Peyer's patch (tissue), 4 donors: ENCODE results near the gene EML3. TPM values are rescaled to one million over a fixed set of nuclear protein-coding genes. Genes with fewer than 3 reads are reported as not detected.

ENCODE experiments used
- DNase-seq, 3 donors: peaks; one replicate each; pipeline ENCODE4 v3.0.0-alpha.2; 2017 to 2019
- H3K27ac ChIP-seq, 4 donors: fragments of 200-600 bp; sonication (generic); one replicate each; pipeline ENCODE4 v1.5.1; 2016 to 2019
- H3K27me3 ChIP-seq, 2 donors: fragments of 200-600 bp; sonication (generic); one replicate each; pipeline ENCODE4 v1.5.1; 2019
- H3K36me3 ChIP-seq, 3 donors: fragments of 200-600 bp; sonication (generic); one replicate each; pipeline ENCODE4 v1.5.1; 2016 to 2019
- H3K4me1 ChIP-seq, 4 donors: fragments of 200-600 bp; sonication (generic); one replicate each; pipeline ENCODE4 v1.5.1; 2016 to 2019
- H3K4me3 ChIP-seq, 4 donors: fragments of 200-600 bp; sonication (generic); 1 replicate in 3 of 4; 2 replicates in 1 of 4; pipeline ENCODE4 v1.5.1; 2016 to 2019; ENCODE audit warnings: mild to moderate bottlenecking in 1 of 4
- H3K9me3 ChIP-seq, 4 donors: fragments of 200-600 bp; sonication (generic); one replicate each; pipeline ENCODE4 v1.5.1; 2016 to 2019; ENCODE audit warnings: mild to moderate bottlenecking in 1 of 4
- CTCF ChIP-seq, 6 experiments: fragments of 450-650 bp in 4 of 6; fragments of 200-600 bp in 2 of 6; sonication (generic) in 1 of 6; IDR thresholded peaks; one replicate each; pipeline ENCODE4 v1.5.1; 2017 to 2019; ENCODE audit warnings: antibody characterized with exemption in 6 of 6, mild to moderate bottlenecking in 3 of 6, moderate library complexity in 1 of 6
- POLR2A ChIP-seq, 2 donors: fragments of 450-650 bp; IDR thresholded peaks; one replicate each; pipeline ENCODE4 v1.5.1; 2017; ENCODE audit warnings: antibody characterized with exemption in 2 of 2, mild to moderate bottlenecking in 2 of 2, moderate library complexity in 2 of 2
- total RNA-seq, 4 donors: library from RNA; depleted of rRNA; stranded (reverse); fragments of >200 nt; gene quantifications; one replicate each; pipeline ENCODE4 v1.1.0, GENCODE V29; 2016

Gene EML3
- total RNA-seq, 4 donors from 2014 or later: 41.3 to 128 (median 59.8) TPM

- TF ChIP-seq CTCF (IDR thresholded peaks at IDR 0.05) (no peak), POLR2A (IDR thresholded peaks at IDR 0.05) (no peak)
- peaks cover 0 to 24% (median 0%) of the 10 kb centered on the region in 3 donors for H3K36me3 ChIP-seq
- H3K9me3 ChIP-seq: no peaks in the 10 kb centered on the region
- no peaks in the 10 kb centered on the region for H3K27me3 ChIP-seq
- peaks cover 3 to 22% (median 13%) of the 10 kb centered on the region in 4 donors for H3K4me1 ChIP-seq
- H3K4me3 ChIP-seq: no peak overlapping the region
- peak overlapping the region in 2 of 4 donors; percentile 38 to 45 for H3K27ac ChIP-seq
- DNase-seq: peak in 1 of 3 donors; percentile 70
Observed at GRCh38 chr11:62614275-62614674, 1.7 kb upstream of the EML3 start.

GRCh38 chr11:62613291-62613778, 760 bp upstream of the EML3 start:
- Histone ChIP-seq H3K9me3 (no peaks in the 10 kb centered on the region), H3K27me3 (no peaks in the 10 kb centered on the region), H3K4me3 (peak overlapping the region in 3 of 4 donors; percentile 71 to 86 (median 74)), H3K27ac (peak overlapping the region; percentile 93 to 98 (median 96)), H3K36me3 (peaks cover 0 to 24% (median 0%) of the 10 kb centered on the region in 3 donors), H3K4me1 (peaks cover 3 to 22% (median 13%) of the 10 kb centered on the region in 4 donors)
- no peak for TF ChIP-seq POLR2A (IDR thresholded peaks at IDR 0.05)
- no peak for TF ChIP-seq CTCF (IDR thresholded peaks at IDR 0.05)
- DNase-seq: no peak

GRCh38 chr11:62611705-62612365, 740 bp downstream of the EML3 start:
- Histone ChIP-seq H3K36me3 (peaks cover 0 to 16% (median 0%) of the 10 kb centered on the region in 3 donors), H3K9me3 (no peaks in the 10 kb centered on the region), H3K4me1 (peaks cover 3 to 26% (median 13%) of the 10 kb centered on the region in 4 donors), H3K4me3 (peak overlapping the region; percentile 71 to 92 (median 80)), H3K27ac (peak overlapping the region; percentile 93 to 98 (median 96)), H3K27me3 (no peaks in the 10 kb centered on the region)
- DNase-seq: peak in 2 of 3 donors; percentile 52 to 61
- peak in 2 of 6 experiments; percentile 3 to 5 for TF ChIP-seq CTCF (IDR thresholded peaks at IDR 0.05)
- TF ChIP-seq POLR2A (IDR thresholded peaks at IDR 0.05): no peak

- H3K4me1 ChIP-seq: peaks cover 3 to 27% (median 13%) of the 10 kb centered on the region in 4 donors
- no peaks in the 10 kb centered on the region for H3K27me3 ChIP-seq
- H3K9me3 ChIP-seq: no peaks in the 10 kb centered on the region
- peak overlapping the region; percentile 71 to 92 (median 80) for H3K4me3 ChIP-seq
- peaks cover 0 to 10% (median 0%) of the 10 kb centered on the region in 3 donors for H3K36me3 ChIP-seq
- TF ChIP-seq CTCF (IDR thresholded peaks at IDR 0.05): no peak
- TF ChIP-seq POLR2A (IDR thresholded peaks at IDR 0.05): no peak
- DNase-seq: no peak
- peak overlapping the region; percentile 93 to 98 (median 96) for H3K27ac ChIP-seq
Observed at GRCh38 chr11:62610814-62611704, 1.5 kb downstream of the EML3 start.

GRCh38 chr11:62610403-62610802, 2.2 kb downstream of the EML3 start:
- Histone ChIP-seq H3K27me3 (no peaks in the 10 kb centered on the region), H3K9me3 (no peaks in the 10 kb centered on the region), H3K36me3 (peaks cover 0 to 12% (median 0%) of the 10 kb centered on the region in 3 donors), H3K4me1 (peaks cover 3 to 27% (median 13%) of the 10 kb centered on the region in 4 donors), H3K4me3 (no peak overlapping the region), H3K27ac (no peak overlapping the region)
- TF ChIP-seq POLR2A (IDR thresholded peaks at IDR 0.05) (no peak), CTCF (IDR thresholded peaks at IDR 0.05) (no peak)
- DNase-seq: no peak
